HG03103 (cell line): ENCODE data around the gene KCNQ1.

Experiments
- ATAC-seq: cut with Tn5 transposase; IDR thresholded peaks from one replicate; pipeline ENCODE4 v1.9.1; 2021; ENCODE audit warnings: low read depth; ENCODE audit not compliant: unreplicated experiment

Gene KCNQ1

DNA sequence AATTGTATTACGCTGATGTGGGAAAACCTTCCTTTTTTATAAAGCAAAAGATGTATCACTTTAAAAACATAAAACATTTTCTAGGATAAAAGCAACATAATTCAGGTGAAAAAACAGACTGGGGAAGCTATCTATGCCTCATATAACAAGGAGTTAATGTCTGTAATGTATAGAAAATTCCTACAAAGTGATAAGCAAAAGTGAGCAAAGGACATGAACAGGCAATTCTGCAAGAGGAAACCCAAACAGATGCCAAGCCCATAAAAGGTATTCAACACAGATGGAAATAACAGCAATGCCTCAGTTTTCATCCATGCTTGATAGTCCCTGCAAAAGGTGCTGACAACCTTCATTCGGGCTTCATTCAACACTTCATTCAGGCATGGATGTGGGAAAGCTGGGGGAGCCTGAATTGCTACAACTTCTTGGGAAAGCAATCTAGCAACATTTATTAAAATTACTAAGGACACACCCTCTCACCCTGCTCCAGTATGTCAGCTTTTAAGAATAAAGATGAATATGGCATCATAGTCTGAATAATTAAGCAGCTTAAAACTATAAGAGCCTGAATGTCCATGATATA lies 215.6 kb downstream of the KCNQ1 start:
- no peak for ATAC-seq

DNA sequence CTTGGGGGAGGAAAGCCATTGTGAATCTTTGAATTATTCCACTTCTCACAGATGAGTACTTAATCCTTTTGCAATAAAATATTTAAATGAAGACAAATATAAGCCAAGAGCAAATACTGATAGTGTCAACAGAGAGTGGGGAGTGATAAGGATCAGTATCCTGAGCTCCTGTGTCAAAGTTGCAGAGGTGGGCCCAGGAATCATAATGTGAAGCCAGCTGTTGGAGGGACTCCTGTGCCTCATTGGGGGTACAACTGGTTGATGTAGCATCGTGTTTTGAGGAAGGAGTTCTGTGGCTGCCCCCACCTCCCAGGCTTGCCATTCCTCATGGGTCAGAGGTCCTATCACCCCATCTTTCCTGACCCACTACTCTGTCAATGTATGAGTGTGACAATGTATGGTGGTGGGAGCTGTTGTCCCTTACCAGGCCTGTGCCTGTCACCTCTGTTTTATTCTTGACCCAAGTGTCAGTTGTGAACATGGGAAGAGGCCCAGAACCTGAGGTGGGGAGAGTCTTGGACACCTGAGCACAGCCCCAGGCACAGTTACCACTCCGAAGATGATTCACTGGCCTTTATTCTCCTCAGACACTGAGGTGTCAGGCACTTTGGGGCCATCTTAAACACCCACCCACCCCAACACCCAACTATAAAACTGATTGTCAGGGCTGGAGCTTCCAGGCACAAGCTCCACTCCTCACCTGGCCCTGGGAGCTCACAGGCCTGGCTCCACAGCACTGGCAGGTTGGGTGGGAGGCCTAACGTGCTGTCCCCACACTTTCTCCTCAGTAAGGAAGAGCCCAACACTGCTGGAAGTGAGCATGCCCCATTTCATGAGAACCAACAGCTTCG lies 216.6 kb downstream of the KCNQ1 start:
- ATAC-seq: no peak

DNA sequence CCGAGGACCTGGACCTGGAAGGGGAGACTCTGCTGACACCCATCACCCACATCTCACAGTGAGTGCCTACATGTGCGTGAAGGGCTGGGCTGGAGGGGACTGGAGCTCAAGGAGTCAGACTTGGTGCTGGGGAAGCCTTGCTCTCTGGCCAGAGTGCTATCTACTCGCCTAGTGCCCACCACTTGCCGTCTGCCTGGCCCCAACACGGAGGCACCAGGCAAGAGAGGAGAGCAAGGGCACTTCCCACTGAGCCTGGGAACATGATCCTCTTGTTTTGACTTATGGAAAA lies 217.2 kb downstream of the KCNQ1 start:
- ATAC-seq: no peak

DNA sequence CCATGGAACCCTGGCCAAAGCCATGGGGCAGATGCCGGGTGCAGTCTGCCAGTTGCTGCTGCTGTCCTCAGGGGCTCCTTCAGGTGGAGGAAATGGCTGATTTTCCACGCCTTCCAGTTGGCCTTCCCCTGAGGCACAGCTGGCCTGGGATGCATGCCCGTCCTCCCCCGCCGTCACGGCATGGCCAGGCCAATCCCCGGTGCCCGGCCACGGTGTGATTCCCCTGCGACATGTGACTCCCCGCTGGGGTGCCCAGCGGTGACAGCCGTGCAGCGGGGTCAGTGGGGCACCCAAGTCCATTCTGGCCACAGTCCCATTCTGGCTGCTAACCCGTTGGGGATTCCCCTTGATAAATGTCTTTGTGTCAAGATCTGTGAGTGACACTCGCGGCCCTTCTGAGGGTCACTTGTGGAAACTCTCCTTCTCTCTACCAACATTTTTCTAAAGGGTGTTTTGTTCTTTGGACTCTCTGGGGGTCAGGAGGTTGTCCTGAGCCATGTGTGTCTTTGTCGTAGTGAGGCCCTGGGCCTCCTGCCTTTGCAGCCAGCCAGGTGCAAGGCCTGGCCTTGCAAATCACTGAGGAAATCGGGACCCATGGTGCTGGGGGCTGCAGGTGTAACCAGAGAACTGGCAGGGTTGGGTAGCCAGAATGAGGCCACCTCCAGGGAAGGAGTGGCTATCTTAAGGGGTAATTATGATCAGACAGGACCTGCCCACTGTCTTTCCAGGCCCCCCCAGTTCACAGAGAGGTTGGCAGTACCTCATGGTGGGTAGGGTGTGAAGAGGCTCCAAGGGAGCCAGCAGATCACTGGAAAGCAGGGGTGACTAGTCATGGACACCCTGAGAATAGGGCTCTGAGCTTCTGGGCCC lies 217.9 kb downstream of the KCNQ1 start:
- no peak for ATAC-seq

DNA sequence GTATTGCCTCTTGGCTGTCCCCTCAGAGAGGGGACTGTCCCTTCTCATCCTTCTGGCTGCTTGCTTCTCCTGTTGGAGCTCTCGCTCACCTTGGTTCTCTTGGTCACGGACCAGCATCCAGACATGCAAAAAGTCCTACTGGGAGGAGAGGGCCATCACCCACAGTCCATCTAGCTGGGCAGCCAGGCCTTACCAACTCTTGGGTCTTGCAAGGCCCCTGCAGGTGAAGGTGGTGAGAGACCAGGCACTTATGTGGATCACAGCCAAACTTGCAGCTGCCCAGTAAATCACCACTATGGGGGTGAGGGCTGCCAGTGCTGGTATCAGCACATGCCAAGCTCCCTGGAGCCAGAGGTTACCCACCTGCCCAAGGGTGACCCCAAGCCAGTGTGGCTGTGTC lies 218.7 kb downstream of the KCNQ1 start:
- no peak for ATAC-seq

DNA sequence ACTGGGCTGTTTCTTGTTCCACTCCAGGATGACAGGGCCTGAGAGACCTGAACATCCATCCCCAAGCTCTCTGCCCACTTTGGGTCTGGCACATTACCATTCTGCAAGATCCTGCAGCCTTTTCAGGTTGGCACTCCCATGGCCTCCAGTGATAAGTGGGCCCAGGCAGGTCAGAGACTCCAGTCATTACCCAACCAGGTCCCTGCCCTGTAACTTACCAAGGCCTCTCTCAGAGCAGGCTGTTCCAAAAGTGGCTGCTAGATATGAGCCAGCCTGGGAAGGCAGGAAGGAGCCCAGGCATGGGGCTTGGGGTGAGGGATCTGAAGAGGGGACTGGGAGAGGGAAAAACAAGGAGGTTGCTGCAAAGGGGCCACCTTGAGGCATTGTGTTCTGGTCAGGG lies 219.1 kb downstream of the KCNQ1 start:
- ATAC-seq: no peak

DNA sequence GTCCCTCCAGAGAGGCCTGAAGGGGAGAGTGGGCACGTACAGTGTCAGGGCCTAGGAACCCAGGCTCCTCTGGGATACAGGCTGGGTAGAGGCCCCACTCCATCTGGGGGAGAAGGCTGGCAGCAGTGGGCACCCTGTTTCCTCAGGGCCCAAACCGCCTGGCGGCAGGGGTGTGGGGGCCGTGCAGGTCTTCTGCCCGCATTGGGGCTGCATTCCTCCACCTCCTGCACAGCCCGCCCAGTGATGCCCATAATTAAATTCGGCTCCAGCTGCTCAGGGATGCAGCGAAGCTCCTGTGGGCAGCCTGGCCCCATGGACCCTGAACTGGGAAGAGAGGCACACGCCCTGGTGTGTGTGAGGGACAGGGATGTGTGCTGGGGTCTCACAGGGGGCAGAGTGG lies 219.6 kb downstream of the KCNQ1 start:
- no peak for ATAC-seq

DNA sequence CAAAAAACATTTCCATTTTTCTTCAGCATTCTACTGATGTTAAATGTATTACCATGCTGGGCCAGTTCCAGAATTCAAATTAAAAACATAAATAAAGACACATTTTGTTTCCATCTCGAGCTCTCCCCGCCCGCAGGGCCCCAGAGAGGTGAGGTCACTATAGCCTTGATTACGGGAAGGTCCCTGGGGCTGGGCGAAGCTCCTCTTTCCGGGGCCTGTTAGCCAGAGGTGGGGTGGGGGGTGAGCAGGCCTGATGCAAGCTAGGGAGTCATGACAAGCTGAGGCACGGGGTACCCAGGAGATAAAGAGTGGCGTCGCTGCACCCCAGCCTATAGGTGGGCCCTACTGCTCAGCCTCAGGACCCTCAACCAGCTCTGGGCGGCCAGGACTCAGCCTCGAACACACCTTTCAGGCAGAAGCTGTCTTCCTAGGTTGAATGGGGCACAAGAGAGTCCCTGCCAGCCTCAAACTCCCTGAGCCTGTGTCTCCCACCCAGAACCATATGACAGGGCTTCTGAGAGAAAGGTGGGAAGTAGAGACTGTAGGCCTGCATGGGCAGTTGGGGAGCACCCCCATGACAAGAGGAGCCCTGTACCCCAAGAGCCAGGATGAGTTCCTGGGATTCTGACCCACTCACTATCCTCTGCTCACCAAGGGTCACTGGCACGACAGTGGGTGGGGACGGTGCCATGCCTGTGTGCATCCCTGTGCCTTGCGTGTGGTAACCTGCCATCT lies 220.2 kb downstream of the KCNQ1 start:
- ATAC-seq: no peak

DNA sequence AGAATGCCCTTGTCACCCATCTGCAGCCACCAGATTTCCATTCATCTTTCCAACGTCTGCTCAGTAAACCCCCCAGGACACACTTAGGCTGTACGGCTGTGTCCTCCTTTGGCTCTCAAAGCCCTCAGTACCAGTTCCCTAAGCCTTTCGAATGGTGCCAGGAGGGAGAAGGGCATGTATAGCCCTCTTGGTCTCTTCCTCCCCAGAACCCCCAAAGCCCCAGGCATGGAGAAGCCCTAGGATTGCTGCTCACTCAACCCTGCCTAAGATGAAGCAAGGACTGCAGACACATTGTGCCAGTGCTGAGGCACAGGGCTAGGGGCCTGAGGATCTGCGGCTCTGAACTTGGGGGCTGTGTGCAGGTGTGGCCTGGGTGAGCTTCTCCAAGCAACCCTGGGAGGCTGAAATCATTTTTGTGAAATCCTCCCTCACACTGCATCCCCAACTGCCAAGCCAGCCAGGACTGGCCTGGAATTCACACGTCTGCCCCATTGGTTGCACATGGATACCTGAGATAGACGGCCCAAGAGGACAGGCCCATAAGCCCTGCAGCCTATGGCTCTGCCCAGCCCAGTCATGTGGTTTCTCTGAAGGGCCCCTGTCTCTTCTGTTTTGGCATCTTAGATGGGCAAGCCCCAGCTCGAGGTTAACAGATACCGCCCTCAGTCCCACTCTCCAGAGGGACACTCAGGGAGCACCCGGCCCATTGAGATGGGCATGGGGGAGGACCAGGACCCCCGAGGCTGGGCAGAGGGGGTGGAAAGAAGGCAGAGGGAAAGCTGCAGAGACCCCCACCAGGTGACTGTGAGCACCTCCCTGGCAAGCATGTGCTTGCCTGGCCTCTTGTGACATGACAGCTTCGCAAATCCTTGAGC lies 221.0 kb downstream of the KCNQ1 start:
- no peak for ATAC-seq

DNA sequence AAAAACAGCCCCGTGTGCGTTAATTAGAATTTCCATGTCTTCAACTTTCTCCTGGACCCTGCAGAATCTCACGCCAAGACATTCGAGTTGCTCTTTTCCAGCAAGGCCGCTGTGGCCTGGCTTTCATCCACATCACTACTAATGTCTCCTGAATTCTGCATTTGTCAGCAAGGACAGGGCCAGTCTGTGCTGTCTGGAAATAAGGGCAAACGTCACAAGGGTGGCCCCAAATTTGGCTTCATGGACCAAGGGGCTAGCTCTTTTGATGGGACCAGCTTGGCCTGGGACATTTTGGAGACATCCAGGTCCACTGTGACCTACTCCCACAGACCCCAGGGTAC lies 221.6 kb downstream of the KCNQ1 start:
- no peak for ATAC-seq

DNA sequence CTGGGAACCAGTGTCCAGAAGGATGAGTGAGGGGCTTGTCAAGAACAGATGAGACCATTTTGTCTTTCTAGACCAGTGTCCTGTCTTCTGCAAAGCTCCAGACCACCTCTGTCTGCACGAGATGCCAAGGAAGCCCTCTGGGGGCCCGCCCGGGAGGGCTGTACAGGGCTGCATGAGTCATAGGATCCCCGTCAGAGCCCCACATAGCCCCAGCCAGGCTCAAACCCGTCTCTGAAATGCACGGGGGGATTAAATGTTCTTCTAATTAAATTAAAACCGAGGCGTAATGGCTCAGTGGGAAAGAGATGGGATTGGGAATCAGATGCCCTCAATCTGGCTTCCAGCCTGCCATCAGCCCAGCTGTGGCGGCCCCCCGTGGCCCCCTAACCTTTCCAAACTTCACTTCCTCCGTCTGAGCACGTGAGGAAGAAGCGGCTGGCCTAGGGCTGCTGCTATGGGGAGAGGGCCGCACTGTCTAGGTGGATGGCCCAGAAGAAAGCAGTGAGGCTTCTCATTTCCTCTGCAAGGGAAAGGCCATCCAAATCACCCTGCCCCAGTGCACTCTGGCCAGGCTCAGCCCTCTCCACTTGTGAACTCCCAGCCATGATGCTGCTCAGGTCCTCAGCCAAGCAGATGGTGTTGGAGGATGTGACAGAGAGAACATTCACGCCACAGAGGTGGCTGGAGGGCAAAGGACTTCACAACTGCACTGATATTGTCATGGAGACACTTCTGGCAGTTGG lies 222.2 kb downstream of the KCNQ1 start:
- no peak for ATAC-seq

DNA sequence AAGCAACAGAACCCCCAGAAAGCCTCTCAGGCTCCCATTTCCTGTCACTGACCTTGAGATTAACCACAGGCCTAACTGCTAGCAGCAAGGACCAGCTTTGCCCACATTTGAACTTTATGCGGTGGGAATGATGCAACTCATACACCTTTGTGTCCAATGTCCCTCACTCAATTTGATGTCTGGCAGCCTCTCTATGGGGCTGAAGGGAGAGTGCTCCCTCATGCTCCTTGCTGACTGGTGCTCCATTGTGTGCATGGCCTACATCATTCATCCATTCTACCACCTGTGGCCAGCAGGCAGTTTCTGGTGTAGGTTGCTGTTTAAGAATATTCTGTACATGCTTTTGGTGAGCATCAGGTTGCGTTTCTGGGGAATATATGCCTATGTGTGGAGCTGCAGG lies 223.1 kb downstream of the KCNQ1 start:
- no peak for ATAC-seq

DNA sequence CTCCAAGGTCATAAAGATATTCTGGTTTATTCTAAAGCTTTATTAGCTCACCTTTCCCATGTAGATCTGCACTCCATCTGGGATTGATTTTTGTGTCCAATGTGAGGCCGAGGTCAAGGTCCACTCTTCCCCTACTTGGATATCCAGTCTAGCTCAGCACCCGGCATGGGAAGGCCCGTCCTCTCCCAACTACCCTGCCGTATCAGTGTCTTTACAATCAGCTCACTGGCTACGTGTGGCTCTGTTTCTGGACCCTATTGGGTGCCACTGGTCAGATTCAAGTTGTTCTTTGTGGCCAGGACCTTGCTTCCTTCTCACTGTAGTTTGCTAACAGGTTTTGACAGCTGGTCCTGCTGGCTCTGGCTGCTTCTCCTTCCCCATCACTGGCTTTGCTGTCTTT lies 224.1 kb downstream of the KCNQ1 start:
- no peak for ATAC-seq

DNA sequence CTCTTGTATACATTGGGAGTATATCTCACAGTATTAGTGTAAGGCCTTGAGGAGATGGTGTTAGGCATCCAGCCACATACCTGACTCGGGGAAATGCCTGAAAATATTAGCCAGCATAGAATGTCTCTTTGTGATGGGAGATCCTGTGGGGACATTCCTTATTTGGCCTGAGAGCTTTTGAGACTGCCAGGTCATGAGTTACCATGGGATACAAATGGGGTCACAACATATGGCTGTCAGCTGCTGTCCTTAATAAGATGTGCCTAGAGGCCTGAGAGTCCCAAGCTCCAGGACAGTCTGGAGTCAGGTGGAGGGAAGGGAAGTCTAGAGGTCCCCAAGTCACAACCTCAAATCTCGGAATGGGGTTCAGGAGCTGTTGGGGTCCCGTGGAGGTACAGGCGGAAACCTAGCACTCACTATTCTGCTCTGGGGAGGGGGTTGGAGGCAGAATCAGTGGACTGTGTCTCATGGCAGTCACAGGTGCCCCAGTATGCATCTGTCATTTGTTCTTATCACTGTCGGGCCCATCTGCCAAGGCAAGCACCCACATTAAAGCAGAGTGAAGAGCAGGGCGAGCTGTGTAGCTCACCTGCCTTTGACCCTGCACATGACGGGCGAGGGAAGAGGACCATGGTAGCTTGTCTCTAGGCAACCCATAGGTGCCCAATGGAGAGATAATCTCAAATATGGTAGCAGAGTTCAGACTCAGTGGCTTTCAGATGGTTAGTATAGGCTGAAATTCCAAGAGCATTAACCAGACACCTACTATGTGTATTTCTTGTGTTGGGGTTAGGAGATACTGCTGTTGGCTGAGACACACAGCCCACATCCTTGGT lies 225.0 kb downstream of the KCNQ1 start:
- no peak for ATAC-seq

DNA sequence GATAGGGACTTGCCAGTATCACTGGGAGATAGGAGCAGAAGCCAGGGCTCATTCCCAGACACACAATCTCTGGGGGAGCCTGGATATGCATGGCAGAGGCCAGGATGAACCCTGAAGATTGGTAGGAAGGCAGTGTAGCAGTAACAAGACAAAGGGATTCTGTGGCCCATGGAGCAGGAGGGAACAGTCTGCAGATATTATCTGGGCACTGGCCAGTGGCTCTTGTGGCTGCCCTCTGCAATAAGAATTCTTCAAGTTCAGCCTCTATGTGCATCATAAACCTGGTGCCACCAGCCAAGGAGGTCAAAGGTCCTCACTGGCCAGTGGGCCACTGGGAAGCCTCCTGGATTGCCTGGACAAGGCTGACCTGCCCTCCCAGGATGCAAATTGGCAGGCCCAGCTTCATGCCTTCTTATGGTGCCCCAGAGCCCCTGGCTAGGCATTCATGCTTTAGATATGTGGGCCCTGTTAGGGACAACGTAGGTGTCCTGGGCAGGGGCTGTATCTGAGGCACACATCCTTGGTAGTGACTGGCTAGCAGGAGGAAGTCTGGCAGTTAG lies 225.8 kb downstream of the KCNQ1 start:
- ATAC-seq: no peak

DNA sequence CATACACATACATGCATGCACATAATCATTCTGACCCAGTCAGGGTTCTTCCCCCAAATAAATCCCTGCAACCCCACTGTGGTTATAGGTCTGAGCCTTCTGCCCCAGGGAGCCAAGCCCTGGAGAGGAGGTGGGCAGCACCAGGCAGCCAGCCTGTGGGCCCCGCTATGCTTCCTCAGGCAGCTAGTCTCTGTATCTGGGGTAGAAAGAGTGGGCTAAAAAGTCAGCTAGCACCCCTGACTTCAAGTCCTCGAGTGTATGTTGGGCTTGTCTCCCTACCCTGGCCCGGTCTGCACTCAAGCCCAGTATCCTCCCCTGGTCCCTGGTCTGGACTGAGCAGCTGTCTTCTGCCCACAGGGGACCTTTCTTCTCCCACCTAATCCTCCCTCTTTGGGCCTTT lies 226.9 kb downstream of the KCNQ1 start:
- no peak for ATAC-seq

DNA sequence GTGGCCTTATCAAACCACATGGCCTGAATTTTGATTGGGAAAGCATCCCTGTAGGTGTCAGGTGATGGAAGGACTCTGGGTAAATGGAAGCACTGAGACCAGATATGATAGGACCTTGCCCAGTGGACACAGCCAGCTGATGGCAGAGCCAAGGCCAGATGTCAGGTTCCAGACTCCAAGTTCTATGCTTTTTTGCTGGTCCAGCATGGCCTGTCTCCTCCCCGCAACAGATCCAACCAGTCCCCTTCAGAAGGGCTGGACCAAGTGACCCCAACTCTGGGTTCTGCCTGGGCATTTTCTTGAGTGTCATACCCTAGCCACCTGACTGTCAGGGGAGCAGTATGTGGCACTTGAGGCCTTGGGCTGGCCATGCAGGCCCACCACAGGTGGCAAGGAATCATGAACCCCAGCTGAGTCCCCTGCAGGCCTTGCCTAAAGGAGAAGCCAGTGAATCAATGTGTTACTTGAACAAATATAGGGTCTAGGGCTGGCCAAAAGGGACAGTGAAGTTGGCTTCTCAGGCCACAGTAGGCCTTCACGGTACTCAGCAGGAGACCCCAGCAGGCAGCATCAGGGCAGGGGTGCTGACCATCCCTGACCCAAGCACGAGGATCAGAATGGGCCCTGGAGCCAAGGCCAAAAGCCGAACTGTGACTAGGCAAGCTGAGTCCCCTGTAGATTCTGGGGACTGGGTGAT lies 227.9 kb downstream of the KCNQ1 start:
- ATAC-seq: no peak

DNA sequence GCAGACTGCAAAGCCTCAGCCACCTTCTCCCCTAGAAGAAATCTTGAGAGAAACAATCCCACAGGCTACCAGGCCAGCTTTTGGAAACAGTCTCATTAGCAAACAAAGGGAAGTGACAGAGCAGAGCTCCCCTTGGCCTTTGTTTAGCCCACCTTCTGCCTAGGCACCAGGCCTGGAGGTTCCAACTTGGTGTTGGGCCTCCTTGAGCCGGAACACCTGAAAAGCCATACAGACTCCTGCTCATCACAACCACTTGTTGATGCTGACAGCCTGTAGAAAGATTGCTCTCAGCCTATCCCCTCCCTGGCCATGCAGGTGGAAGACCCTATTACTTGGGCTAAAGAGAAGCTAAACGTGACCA lies 228.4 kb downstream of the KCNQ1 start:
- no peak for ATAC-seq
